Activated naive CD4-positive, alpha-beta T cell treated with anti-CD3 and anti-CD28 coated beads, Interleukin-2, amount 50 U/mL, for 72 hours (primary cell): ENCODE data around the gene ZMYM4. TPM values are rescaled to one million over a fixed set of nuclear protein-coding genes. Genes with fewer than 3 reads are reported as not detected.
"Not testable (repeated sequence)": the region's sequence is repeated elsewhere in the genome, so short reads cannot be mapped to it uniquely, and the experiment has no call there.

ENCODE experiments used
- ATAC-seq, 2 donors: fragments of 150-1000 bp; cut with Tn5 transposase; 2 replicates each; pipeline ENCODE4 v1.10.0; 2021; ENCODE audit warnings: mild to moderate bottlenecking in 2 of 2, moderate library complexity in 2 of 2
- DNase-seq, 2 donors: peaks; one replicate each; pipeline ENCODE4 v3.0.0; 2021 to 2022; ENCODE audit warnings: low spot score in 2 of 2
- H3K27ac Mint-ChIP-seq, 2 donors: one replicate each; pipeline ENCODE4 v1.8.0; 2022; ENCODE audit warnings: mild to moderate bottlenecking in 2 of 2, mixed read lengths in 2 of 2
- H3K36me3 Mint-ChIP-seq, 2 donors: one replicate each; pipeline ENCODE4 v1.8.0; 2022; ENCODE audit warnings: mixed read lengths in 2 of 2
- H3K9me3 Mint-ChIP-seq, 2 donors: one replicate each; pipeline ENCODE4 v1.8.0; 2022; ENCODE audit warnings: mixed read lengths in 2 of 2
- total RNA-seq, 2 donors: library from RNA; stranded (reverse); gene quantifications; one replicate each; pipeline ENCODE4 v1.2.3, GENCODE V29; 2022

Gene ZMYM4
- total RNA-seq, 2 donors from 2014 or later = 16.5 to 38.0 TPM

- peaks cover 7 to 8% of the 10 kb centered on the region in 2 donors for H3K36me3 Mint-ChIP-seq
- no peaks in the 10 kb centered on the region for H3K9me3 Mint-ChIP-seq
- DNase-seq (no peak), ATAC-seq (no peak)
- no peak overlapping the region for H3K27ac Mint-ChIP-seq
Measured at GRCh38 chr1:35361638-35362037, 93.1 kb downstream of the ZMYM4 start.

DNA sequence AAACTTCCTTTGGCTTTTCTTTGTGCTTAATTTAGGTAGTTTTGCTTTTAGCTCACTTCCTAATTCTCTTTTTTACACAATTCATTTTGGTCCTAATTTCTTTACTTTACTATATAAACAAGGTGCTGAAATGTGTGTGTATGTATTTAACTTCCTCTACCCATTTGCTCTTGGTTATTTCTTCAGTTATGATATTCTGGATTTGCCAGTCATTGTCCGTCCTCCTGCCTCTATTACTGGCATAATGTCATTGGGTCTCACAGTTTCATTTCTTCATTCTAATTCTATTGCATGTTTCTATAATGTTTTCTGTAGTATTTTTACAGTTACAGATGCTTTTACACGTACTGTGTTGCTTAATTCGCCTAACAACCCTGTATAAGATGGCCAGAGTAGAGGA, 96.2 kb downstream of the ZMYM4 start:
- Mint-ChIP-seq H3K36me3 (peaks cover 7 to 8% of the 10 kb centered on the region in 2 donors), H3K27ac (no peak overlapping the region), H3K9me3 (no peaks in the 10 kb centered on the region)
- no peak for DNase-seq
- no peak for ATAC-seq

DNA sequence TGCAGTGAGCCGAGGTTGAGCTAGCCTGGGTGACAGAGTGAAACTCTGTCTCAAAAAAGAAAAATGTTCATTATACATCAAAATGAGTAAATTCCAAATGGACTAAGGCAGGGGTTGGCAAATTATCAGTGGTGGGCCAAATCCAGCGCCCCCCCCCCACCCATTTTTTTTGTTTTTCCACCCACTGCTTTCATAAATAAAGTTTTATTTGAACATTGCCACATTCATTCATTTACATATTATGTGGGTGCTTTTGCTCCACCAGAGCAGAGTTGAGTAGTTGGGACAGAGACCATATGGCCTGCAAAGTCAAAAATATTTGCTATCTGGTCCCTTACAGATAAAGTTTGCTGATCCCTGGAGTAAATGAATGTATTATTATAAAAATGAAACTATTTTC, 99.4 kb downstream of the ZMYM4 start:
- DNase-seq (no peak), ATAC-seq (no peak)
- H3K27ac Mint-ChIP-seq = no peak overlapping the region
- no peaks in the 10 kb centered on the region for H3K9me3 Mint-ChIP-seq
- H3K36me3 Mint-ChIP-seq = no peaks in the 10 kb centered on the region

GRCh38 chr1:35369922-35370671, 101.6 kb downstream of the ZMYM4 start:
- DNase-seq = no peak
- no peaks in the 10 kb centered on the region for H3K36me3 Mint-ChIP-seq
- H3K27ac Mint-ChIP-seq = no peak overlapping the region
- no peak for ATAC-seq
- no peaks in the 10 kb centered on the region for H3K9me3 Mint-ChIP-seq

DNA sequence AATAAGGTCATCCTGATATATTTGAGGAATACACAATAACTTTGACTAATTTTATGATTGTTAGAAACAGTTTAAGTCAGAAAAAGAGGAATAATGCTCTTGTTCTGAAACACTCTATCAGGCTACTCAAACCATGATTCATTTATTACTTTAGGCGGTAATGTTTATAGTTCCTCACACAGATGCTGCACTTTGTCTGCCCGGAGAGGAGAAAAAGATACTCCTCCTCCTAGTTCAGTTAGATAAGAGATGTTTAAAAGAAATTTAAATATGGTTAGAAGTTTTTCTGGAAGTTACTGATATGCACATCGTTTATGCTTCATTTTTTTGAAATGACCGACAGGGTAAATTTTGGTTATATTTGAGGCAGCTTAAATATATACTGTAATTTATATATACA, 103.0 kb downstream of the ZMYM4 start:
- DNase-seq (no peak), ATAC-seq (no peak)
- H3K9me3 Mint-ChIP-seq = no peaks in the 10 kb centered on the region
- H3K27ac Mint-ChIP-seq = no peak overlapping the region
- no peaks in the 10 kb centered on the region for H3K36me3 Mint-ChIP-seq

DNA sequence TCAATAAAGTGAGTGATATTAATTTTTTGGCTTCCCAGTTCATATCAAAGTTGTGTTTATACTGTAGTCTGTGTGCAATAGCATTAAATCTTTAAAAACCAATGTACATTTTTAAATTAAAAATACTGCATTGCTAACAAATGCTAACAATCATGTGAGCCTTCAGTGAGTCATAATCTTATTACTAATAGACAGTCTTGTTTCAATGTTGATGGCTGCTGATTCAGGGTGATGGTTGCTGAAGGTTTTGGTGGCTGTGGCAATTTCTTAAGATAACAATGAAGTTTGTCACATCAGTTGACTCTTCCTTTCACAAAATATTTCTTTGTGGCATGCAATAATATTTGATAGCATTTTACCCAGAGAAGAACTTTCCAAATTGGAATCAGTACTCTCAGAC, 109.0 kb downstream of the ZMYM4 start:
- DNase-seq (no peak), ATAC-seq (no peak)
- no peak overlapping the region for H3K27ac Mint-ChIP-seq
- H3K36me3 Mint-ChIP-seq = no peaks in the 10 kb centered on the region
- H3K9me3 Mint-ChIP-seq = no peaks in the 10 kb centered on the region

DNA sequence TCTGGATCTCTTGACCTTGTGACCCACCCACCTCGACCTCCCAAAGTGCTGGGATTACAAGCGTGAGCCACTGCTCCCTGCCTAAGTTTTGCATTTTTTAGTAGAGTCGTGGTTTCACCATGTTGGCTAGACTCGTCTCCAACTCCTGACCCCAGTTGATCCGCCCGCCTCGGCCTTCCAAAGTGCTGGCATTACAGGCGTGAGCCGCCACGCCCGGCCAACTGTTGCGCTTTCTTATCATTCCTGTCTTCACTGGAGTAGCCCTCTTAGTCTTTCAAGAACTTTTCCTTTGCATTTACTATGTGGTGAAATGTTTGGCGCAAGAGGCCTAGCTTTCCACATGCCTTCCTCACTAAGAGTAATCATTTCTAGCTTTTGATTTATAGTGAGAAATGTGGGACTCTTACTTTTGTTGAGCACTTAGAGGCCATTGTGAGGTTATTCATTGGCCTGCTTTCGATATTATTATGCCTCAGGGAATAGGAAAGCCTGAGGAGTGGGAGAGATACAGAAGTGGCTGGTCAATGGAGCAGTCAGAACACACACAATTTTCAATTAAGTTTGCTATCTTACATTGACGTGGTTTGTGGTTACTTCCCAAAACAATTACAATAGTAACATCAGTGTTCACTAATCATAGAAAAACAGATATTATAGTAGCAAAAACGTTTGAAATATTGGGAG, 111.0 kb downstream of the ZMYM4 start:
- DNase-seq (no peak), ATAC-seq (no peak)
- no peaks in the 10 kb centered on the region for H3K36me3 Mint-ChIP-seq
- no peak overlapping the region for H3K27ac Mint-ChIP-seq
- H3K9me3 Mint-ChIP-seq = no peaks in the 10 kb centered on the region

- H3K27ac Mint-ChIP-seq, H3K36me3 Mint-ChIP-seq, ATAC-seq, H3K9me3 Mint-ChIP-seq, DNase-seq: not testable (repeated sequence)
Measured at GRCh38 chr1:35380111-35380510, 111.6 kb downstream of the ZMYM4 start.

GRCh38 chr1:35382107-35382506, 113.6 kb downstream of the ZMYM4 start:
- Mint-ChIP-seq H3K9me3 (no peaks in the 10 kb centered on the region), H3K36me3 (no peaks in the 10 kb centered on the region), H3K27ac (no peak overlapping the region)
- DNase-seq (no peak), ATAC-seq (no peak)

DNA sequence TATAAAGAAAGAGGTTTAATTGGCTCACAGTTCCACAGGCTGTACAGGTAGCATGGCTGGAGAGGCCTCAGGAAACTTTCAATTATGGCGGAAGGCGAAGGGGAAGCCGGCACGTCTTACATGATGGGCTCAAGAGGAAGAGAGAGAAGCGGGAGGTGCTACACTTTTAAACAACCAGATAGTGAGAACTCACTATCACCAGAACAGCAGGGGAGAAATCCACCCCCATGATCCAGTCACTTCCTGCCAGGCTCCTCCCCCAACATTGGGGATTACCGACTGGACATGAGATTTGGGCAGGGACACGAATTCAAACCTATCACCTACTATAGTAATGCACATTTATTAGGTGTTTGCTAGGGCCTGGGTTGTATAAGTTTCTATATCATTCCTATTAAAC, 117.8 kb downstream of the ZMYM4 start:
- ATAC-seq = no peak
- Mint-ChIP-seq H3K36me3 (peaks cover 4 to 6% of the 10 kb centered on the region in 2 donors), H3K9me3 (no peaks in the 10 kb centered on the region), H3K27ac (peak overlapping the region in 1 of 2 donors; percentile 51)
- no peak for DNase-seq

GRCh38 chr1:35386959-35387358, 118.5 kb downstream of the ZMYM4 start:
- DNase-seq (no peak), ATAC-seq (no peak)
- H3K36me3 Mint-ChIP-seq = peaks cover 4 to 6% of the 10 kb centered on the region in 2 donors
- no peak overlapping the region for H3K27ac Mint-ChIP-seq
- H3K9me3 Mint-ChIP-seq = no peaks in the 10 kb centered on the region

DNA sequence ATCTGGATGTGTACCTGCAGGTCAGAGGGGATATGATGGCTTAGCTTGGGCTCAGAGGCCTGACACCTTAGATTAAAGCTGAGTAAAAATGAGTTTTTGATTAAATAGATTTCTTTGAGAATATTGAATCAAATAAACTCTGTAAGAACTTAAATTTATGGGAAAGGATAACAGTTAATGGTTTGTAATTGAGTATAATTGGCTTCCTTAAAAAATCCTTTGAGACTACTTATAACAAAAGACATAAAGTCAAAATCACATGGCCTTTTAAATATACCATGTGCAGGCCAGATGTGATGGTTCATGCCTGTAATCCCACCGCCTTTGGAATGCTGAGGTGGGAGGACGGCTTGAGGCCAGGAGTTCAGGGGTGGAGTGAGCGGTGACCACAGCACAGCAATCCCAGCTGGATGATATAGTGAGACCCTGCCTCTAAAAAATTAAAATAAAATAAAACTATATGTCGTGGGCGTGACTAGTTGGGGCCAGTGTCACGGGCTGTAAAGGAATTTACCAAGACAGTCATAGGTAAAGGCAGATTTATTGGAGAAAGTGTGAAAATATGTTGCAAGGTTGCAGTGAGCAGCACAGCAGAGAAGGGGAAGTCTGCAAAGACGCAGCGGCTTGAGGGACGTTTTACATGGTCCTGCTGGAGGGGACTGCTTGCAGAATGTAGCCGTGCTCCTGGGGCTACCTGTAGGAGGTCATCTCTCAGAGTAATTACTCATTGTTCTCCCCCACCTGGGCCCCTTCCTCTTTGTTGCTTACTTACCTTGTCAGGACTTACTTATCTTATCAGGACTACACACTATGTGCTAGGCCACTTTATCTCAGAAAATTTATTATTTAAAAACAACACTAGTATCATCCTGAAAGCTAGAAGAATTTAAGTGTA, 122.3 kb downstream of the ZMYM4 start:
- peak overlapping the region; percentile 68 to 70 for H3K27ac Mint-ChIP-seq
- no peaks in the 10 kb centered on the region for H3K9me3 Mint-ChIP-seq
- no peak for ATAC-seq
- H3K36me3 Mint-ChIP-seq = peaks cover 4 to 6% of the 10 kb centered on the region in 2 donors
- DNase-seq = no peak

DNA sequence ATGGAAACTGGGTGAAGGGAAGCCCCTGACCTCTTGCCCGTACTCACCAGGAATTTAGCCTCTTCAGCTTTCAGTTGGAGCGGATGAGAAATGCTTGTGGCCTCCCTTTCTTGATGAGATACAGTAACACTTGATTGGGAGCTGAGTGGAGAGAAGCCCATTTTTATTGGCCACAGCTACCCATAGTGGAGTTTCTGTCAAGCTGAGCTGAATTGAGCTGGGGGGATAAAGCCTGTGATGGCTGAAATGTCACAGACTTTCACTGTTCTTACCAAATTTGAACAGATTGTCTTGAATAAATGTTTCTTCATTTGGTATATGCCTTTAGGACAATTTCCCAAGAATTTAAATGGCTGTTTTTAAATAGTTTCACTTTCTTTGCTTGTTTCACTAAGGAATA, 125.9 kb downstream of the ZMYM4 start:
- Mint-ChIP-seq H3K27ac (no peak overlapping the region), H3K36me3 (peaks cover 10 to 16% of the 10 kb centered on the region in 2 donors), H3K9me3 (no peaks in the 10 kb centered on the region)
- no peak for DNase-seq
- no peak for ATAC-seq

DNA sequence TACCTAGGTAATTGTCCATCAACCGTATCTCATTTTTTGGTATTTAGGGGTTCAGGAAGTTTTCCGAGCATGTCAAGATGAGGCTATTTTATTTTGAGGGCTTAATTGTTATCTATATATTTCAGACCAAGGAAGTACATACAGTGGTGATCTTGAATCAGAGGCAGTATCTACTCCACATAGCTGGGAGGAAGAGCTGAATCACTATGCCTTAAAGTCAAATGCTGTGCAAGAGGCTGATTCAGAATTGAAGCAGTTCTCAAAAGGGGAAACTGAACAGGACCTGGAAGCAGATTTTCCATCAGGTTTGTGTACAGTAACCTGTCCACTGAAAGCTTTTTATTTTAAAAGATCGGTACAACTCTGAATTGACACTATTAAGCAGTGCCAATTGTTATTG, 130.2 kb downstream of the ZMYM4 start:
- ATAC-seq (peak; percentile 53 to 68), DNase-seq (no peak)
- H3K27ac Mint-ChIP-seq = peak overlapping the region in 1 of 2 donors; percentile 50
- peaks cover 6 to 27% of the 10 kb centered on the region in 2 donors for H3K36me3 Mint-ChIP-seq
- no peaks in the 10 kb centered on the region for H3K9me3 Mint-ChIP-seq

- DNase-seq (no peak), ATAC-seq (no peak)
- Mint-ChIP-seq H3K27ac (no peak overlapping the region), H3K9me3 (no peaks in the 10 kb centered on the region), H3K36me3 (peaks cover 8 to 32% of the 10 kb centered on the region in 2 donors)
Measured at GRCh38 chr1:35401049-35401448, 132.5 kb downstream of the ZMYM4 start.

- ATAC-seq (no peak), DNase-seq (no peak)
- peaks cover 10 to 31% of the 10 kb centered on the region in 2 donors for H3K36me3 Mint-ChIP-seq
- H3K27ac Mint-ChIP-seq = peak overlapping the region in 1 of 2 donors; percentile 44
- H3K9me3 Mint-ChIP-seq = no peaks in the 10 kb centered on the region
Measured at GRCh38 chr1:35406103-35406502, 137.6 kb downstream of the ZMYM4 start.

DNA sequence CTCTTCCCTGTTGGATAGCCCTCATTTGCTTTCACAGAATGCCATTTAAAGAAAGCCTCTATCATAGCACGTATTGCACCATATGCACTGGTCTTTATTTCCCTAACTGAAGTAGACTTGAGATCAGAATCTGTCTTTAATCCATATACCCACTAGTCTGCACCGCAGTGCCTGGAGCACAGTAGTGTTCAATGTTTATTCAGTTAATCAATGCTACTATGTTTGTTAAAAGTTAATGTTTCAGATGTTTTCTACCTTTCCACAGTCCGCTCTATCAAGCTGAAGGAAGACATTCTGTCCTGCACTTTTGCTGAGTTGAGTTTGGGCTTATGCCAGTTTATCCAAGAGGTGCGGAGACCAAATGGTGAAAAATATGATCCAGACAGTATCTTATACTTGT, 139.2 kb downstream of the ZMYM4 start:
- ATAC-seq (no peak), DNase-seq (no peak)
- H3K27ac Mint-ChIP-seq = no peak overlapping the region
- H3K36me3 Mint-ChIP-seq = peaks cover 10 to 23% of the 10 kb centered on the region in 2 donors
- no peaks in the 10 kb centered on the region for H3K9me3 Mint-ChIP-seq
